Ishikawa (cell line): ENCODE measurements around the gene CPNE4.

Experiments used
- CEBPB ChIP-seq: IDR thresholded peaks from 2 replicates; pipeline ENCODE4 v1.6.1; 2012
- CREB1 ChIP-seq: IDR thresholded peaks from 2 replicates; pipeline ENCODE4 v1.6.1; 2012; ENCODE audit warnings: low read depth
- EGR1 ChIP-seq: IDR thresholded peaks from 2 replicates; pipeline ENCODE4 v1.6.1; 2012
- EP300 ChIP-seq: IDR thresholded peaks from 2 replicates; pipeline ENCODE4 v1.6.1; 2012; ENCODE audit warnings: borderline replicate concordance
- FOXM1 ChIP-seq: IDR thresholded peaks from 2 replicates; pipeline ENCODE4 v1.6.1; 2012; ENCODE audit warnings: low read depth, borderline replicate concordance
- MAX ChIP-seq: IDR thresholded peaks from 2 replicates; pipeline ENCODE4 v1.6.1; 2012
- NFIC ChIP-seq: IDR thresholded peaks from 2 replicates; pipeline ENCODE4 v1.6.1; 2012
- RAD21 ChIP-seq: IDR thresholded peaks from 2 replicates; pipeline ENCODE4 v1.6.1; 2012; ENCODE audit warnings: low read depth
- REST ChIP-seq: IDR thresholded peaks from 2 replicates; pipeline ENCODE4 v1.6.1; 2012; ENCODE audit warnings: low read depth, mild to moderate bottlenecking
- TAF1 ChIP-seq: IDR thresholded peaks from 2 replicates; pipeline ENCODE4 v1.6.1; 2012; ENCODE audit warnings: low read depth, mild to moderate bottlenecking
- TEAD4 ChIP-seq: IDR thresholded peaks from 2 replicates; pipeline ENCODE4 v1.6.1; 2012
- USF1 ChIP-seq: IDR thresholded peaks from 2 replicates; pipeline ENCODE4 v1.6.1; 2012
- YY1 ChIP-seq: IDR thresholded peaks from 2 replicates; pipeline ENCODE4 v1.6.1; 2012; ENCODE audit warnings: low read depth
- ZBTB7A ChIP-seq: IDR thresholded peaks from 2 replicates; pipeline ENCODE4 v1.6.1; 2012; ENCODE audit warnings: low read depth

GRCh38 chr3:131731709-131732108 lies 303.1 kb downstream of the CPNE4 start:
- TF ChIP-seq MAX (no peak), RAD21 (no peak), FOXM1 (no peak), CEBPB (no peak), EP300 (no peak), USF1 (no peak), YY1 (no peak), ZBTB7A (no peak), TAF1 (no peak), REST (no peak), NFIC (no peak), TEAD4 (no peak), CREB1 (no peak), EGR1 (no peak)
